Lung (tissue), 12 donors: Measurements from ENCODE around the gene CNDP2. TPM values are rescaled to one million over a fixed set of nuclear protein-coding genes. Genes with fewer than 3 reads are reported as not detected.
A peak's percentile ranks its signal among the peaks of the same experiment; 100 is the strongest.

Experiments
- ATAC-seq: fragments of 200-7000 bp; cut with Tn5 transposase; one replicate; pipeline ENCODE4 v1.9.1; 2020; ENCODE audit warnings: moderate number of reproducible peaks; ENCODE audit not compliant: insufficient read depth, low FRiP score
- DNase-seq, 3 donors: peaks; one replicate each; pipeline ENCODE4 v3.0.0-alpha.2; 2013 to 2017
- H3K27ac ChIP-seq, 2 donors: one replicate each; pipeline ENCODE4 v1.5.1; 2013; ENCODE audit warnings: mild to moderate bottlenecking in 2 of 2, moderate library complexity in 2 of 2, control low read depth in 1 of 2, inconsistent platforms in 1 of 2, low read depth in 1 of 2, low read length in 1 of 2
- H3K27me3 ChIP-seq, 3 donors: one replicate each; pipeline ENCODE4 v1.5.1; 2013; ENCODE audit warnings: low read length in 2 of 3; ENCODE audit not compliant: control insufficient read depth in 3 of 3, insufficient read depth in 3 of 3
- H3K36me3 ChIP-seq, 4 donors: one replicate each; pipeline ENCODE4 v1.5.1; 2013; ENCODE audit warnings: low read length in 4 of 4, mild to moderate bottlenecking in 1 of 4, moderate library complexity in 1 of 4; ENCODE audit not compliant: control insufficient read depth in 4 of 4, insufficient read depth in 4 of 4
- H3K4me1 ChIP-seq, 5 donors: one replicate each; pipeline ENCODE4 v1.5.1; 2013; ENCODE audit warnings: low read length in 5 of 5, mild to moderate bottlenecking in 2 of 5, moderate library complexity in 1 of 5; ENCODE audit not compliant: control insufficient read depth in 5 of 5, insufficient read depth in 5 of 5
- H3K4me3 ChIP-seq: one replicate; pipeline ENCODE4 v1.5.1; 2013; ENCODE audit warnings: mild to moderate bottlenecking, control low read depth, moderate library complexity
- H3K9ac ChIP-seq, 2 donors: one replicate each; pipeline ENCODE4 v1.5.1; 2013; ENCODE audit warnings: low read length in 2 of 2, control low read depth in 1 of 2; ENCODE audit not compliant: insufficient read depth in 1 of 2
- H3K9me3 ChIP-seq, 4 donors: one replicate each; pipeline ENCODE4 v1.5.1; 2013; ENCODE audit warnings: low read length in 3 of 4, mild to moderate bottlenecking in 1 of 4, moderate library complexity in 1 of 4; ENCODE audit not compliant: control insufficient read depth in 4 of 4, insufficient read depth in 3 of 4
- WGBS, 2 donors: extraction: QIAGEN DNeasy Blood & Tissue Kit; methylation state at CpG; one replicate each; pipeline ENCODE4 v1.1.7; 2013; 5-methylcytosine and 5-hydroxymethylcytosine counted together
- polyA plus RNA-seq, 2 donors: library from polyadenylated mRNA; stranded (reverse); fragments of 200-250 nt; gene quantifications; one replicate each; pipeline ENCODE4 v1.2.1, GENCODE V29; 2013
- total RNA-seq, 2 donors: library from RNA; depleted of rRNA in 1 of 2; stranded (reverse); fragments of >200 nt in 1 of 2; gene quantifications; one replicate each; pipeline ENCODE4 v1.2.1, GENCODE V29; 2014 to 2021
- TF ChIP-seq, protein P1 (sequence below): IDR thresholded peaks from 2 replicates; pipeline ENCODE4 v1.5.1; 2012; ENCODE audit warnings: mild to moderate bottlenecking; ENCODE audit errors: control extremely low read depth, extremely low read depth
- donor health status: control.
- donor health status: control.
- donor health status: Bipolar disorder and iron deficiency.
- donor health status: healthy.
- donor health status: DM: yes; HTN: yes; CAD: no.

Gene CNDP2
- total and polyA plus RNA-seq, 4 donors: 152 to 311 (median 191) TPM

DNA sequence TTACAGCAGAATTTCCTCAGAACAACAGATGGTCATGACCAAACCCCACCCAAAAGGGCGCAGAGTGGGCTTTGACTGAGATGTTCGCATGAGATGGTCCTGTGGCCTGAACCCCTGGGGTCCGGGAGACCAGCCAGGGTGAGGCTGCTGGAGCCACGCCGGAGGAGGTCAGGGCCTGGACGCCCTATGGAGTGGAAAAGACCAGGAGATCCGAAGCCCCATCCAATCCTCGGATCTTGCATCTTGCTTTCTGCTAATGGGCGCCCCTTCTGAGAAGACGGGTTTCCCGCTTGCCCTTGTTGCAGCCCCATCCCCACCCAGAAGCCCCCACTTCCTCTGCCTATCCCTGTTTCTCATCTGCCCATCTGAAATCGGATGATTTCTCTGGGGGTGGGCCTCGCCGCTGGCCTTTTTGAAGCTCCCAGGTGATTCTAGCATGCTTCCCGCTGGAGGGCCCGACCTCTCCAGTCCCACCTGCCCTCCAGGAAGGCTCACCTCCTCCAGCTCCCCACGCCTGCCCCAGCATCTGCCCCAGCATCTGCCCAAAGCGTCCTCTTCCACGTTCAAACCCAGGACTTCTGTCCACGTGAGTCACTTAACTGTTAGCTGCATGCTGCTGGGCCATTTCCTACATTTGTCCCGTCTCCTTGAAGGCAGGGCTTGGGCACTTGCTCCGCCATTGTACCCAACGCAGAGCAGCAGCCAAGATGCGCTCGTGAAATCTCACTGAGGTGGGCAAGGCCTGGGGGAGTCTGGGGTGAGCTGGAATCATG, 33.8 kb downstream of the CNDP2 start:
- DNase-seq (peak in 1 of 3 donors; percentile 9), ATAC-seq (no peak)
- no peak overlapping the region for H3K9ac ChIP-seq
- peaks cover 0 to 4% (median 0%) of the 10 kb centered on the region in 5 donors for H3K4me1 ChIP-seq
- WGBS, 2 donors: 92 to 96% methylated on average over 25 of the region's 25 CpGs
- H3K4me3 ChIP-seq: no peak overlapping the region
- no peaks in the 10 kb centered on the region for H3K36me3 ChIP-seq
- no peaks in the 10 kb centered on the region for H3K27me3 ChIP-seq
- TF ChIP-seq, protein P1, sequence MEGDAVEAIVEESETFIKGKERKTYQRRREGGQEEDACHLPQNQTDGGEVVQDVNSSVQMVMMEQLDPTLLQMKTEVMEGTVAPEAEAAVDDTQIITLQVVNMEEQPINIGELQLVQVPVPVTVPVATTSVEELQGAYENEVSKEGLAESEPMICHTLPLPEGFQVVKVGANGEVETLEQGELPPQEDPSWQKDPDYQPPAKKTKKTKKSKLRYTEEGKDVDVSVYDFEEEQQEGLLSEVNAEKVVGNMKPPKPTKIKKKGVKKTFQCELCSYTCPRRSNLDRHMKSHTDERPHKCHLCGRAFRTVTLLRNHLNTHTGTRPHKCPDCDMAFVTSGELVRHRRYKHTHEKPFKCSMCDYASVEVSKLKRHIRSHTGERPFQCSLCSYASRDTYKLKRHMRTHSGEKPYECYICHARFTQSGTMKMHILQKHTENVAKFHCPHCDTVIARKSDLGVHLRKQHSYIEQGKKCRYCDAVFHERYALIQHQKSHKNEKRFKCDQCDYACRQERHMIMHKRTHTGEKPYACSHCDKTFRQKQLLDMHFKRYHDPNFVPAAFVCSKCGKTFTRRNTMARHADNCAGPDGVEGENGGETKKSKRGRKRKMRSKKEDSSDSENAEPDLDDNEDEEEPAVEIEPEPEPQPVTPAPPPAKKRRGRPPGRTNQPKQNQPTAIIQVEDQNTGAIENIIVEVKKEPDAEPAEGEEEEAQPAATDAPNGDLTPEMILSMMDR: no peak
- no peak overlapping the region for H3K27ac ChIP-seq
- H3K9me3 ChIP-seq: no peaks in the 10 kb centered on the region

DNA sequence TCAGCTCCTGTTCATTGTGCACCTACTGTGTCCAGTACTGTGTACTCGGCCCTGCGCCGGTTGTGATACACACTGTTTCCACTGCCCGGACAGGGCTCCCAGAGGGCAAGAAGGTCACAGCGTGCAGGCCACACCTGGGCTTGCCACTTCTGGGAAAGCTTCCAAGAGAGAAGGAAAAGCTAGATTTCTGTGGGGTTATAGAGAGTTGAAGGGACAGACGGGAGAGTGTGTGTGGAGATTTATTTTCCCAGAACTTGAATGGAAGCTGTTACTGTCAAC, 34.4 kb downstream of the CNDP2 start:
- no peak overlapping the region for H3K27ac ChIP-seq
- no peak for ATAC-seq
- 83 to 90% methylated on average over 6 of the region's 6 CpGs for WGBS, 2 donors
- H3K27me3 ChIP-seq: no peaks in the 10 kb centered on the region
- H3K36me3 ChIP-seq: no peaks in the 10 kb centered on the region
- no peak overlapping the region for H3K9ac ChIP-seq
- H3K4me1 ChIP-seq: peaks cover 0 to 4% (median 0%) of the 10 kb centered on the region in 5 donors
- no peak overlapping the region for H3K4me3 ChIP-seq
- no peak for DNase-seq
- no peaks in the 10 kb centered on the region for H3K9me3 ChIP-seq
- TF ChIP-seq, protein P1: no peak

DNA sequence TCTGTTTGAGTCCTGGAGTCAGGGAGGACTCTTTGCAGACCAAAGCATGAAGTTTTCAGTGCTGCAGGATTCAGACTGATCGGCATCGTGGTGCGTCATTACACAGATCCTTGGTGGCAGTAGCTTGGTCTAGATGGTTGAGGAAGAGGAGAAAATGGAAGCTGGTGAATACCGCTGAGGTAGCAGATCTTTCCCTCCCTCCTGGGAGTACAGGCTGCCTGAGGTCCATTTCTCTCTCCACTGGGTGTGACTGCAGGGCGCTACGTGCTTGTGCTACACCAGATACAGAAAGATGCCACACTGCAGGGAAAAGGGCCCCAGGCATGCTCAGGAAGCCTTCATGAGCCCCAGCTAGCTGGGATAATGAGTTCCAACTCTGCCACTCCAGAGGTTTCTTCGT, 34.9 kb downstream of the CNDP2 start:
- 85 to 98% methylated on average over 7 of the region's 7 CpGs for WGBS, 2 donors
- ATAC-seq: no peak
- Histone ChIP-seq H3K9me3 (no peaks in the 10 kb centered on the region), H3K4me3 (no peak overlapping the region), H3K27me3 (no peaks in the 10 kb centered on the region), H3K9ac (no peak overlapping the region), H3K27ac (no peak overlapping the region), H3K4me1 (peaks cover 0 to 4% (median 0%) of the 10 kb centered on the region in 5 donors), H3K36me3 (no peaks in the 10 kb centered on the region)
- DNase-seq: no peak
- TF ChIP-seq, protein P1: no peak
